ENCODE measurements around the gene EML2.
A peak's percentile ranks its signal among the peaks of the same experiment; 100 is the strongest.
"Not testable (repeated sequence)": the region's sequence is repeated elsewhere in the genome, so short reads cannot be mapped to it uniquely, and the experiment has no call there.

The EML2 gene

GRCh38 chr19:45638930-45639729 is at the start of gene EML2:
TSS of gene EML2 (minus strand) at chr19:45639397. CDS start at chr19:45639376, 21 bp downstream.
- DNase-seq: peak in 1 of 42 donors; percentile 18
- intact Hi-C loops (cut with DNase I): no loop called here

- intact Hi-C loops (cut with DNase I): no loop called here
- no peak for DNase-seq
Observed at GRCh38 chr19:45687599-45687998, 48.4 kb upstream of the EML2 start.

GRCh38 chr19:45685045-45685444 is 45.8 kb upstream of the EML2 start:
- intact Hi-C loops (cut with DNase I): not testable (repeated sequence)

GRCh38 chr19:45682908-45683307 is 43.7 kb upstream of the EML2 start:
- intact Hi-C loops (cut with DNase I): loop anchor here (5.0 kb wide), 1 partner anchor 76 kb away; no protein-coding TSS in a partner anchor
- no peak for DNase-seq

More at GRCh38 chr19:45685045-45685444, 45.8 kb upstream of the EML2 start:
- not testable (repeated sequence) for DNase-seq

GRCh38 chr19:45682117-45682516 is 42.9 kb upstream of the EML2 start:
- no peak for DNase-seq
- intact Hi-C loops (cut with DNase I): loop anchor here (5.0 kb wide), 1 partner anchor 75 kb away; no protein-coding TSS in a partner anchor

GRCh38 chr19:45681391-45682015 is 42.3 kb upstream of the EML2 start:
- DNase-seq: peak; percentile 78 to 94 (median 88)
- intact Hi-C loops (cut with DNase I): loop anchor here (5.0 kb wide), 1 partner anchor 74 kb away; no protein-coding TSS in a partner anchor

GRCh38 chr19:45677351-45678230 is 38.4 kb upstream of the EML2 start:
- DNase-seq: peak; percentile 45 to 89 (median 72)
- intact Hi-C loops (cut with DNase I): no loop called here

GRCh38 chr19:45676851-45677263 is 37.7 kb upstream of the EML2 start:
- DNase-seq: peak in 34 of 42 donors; percentile 16 to 75 (median 44)
- intact Hi-C loops (cut with DNase I): no loop called here

- no peak for DNase-seq
- intact Hi-C loops (cut with DNase I): no loop called here
Observed at GRCh38 chr19:45674946-45675345, 35.7 kb upstream of the EML2 start.

- peak; percentile 55 to 92 (median 76) for DNase-seq
- intact Hi-C loops (cut with DNase I): no loop called here
Observed at GRCh38 chr19:45670670-45671453, 31.7 kb upstream of the EML2 start.

GRCh38 chr19:45668342-45668871 is 29.2 kb upstream of the EML2 start:
- intact Hi-C loops (cut with DNase I): no loop called here
- DNase-seq: peak in 3 of 42 donors; percentile 11 to 52 (median 33)

- peak in 38 of 42 donors; percentile 19 to 71 (median 44) for DNase-seq
- intact Hi-C loops (cut with DNase I): no loop called here
Observed at GRCh38 chr19:45667620-45668341, 28.6 kb upstream of the EML2 start, which contains the start of gene GIPR. TSS of gene GIPR (plus strand) at chr19:45668221. CDS start at chr19:45669521, 1,300 bp downstream.

GRCh38 chr19:45664575-45664974 is 25.4 kb upstream of the EML2 start:
- DNase-seq: no peak
- intact Hi-C loops (cut with DNase I): no loop called here

- DNase-seq: no peak
Observed at GRCh38 chr19:45663800-45664199, 24.6 kb upstream of the EML2 start.

GRCh38 chr19:45660636-45661035 is 21.4 kb upstream of the EML2 start:
- intact Hi-C loops (cut with DNase I): no loop called here
- no peak for DNase-seq

More at GRCh38 chr19:45663800-45664199, 24.6 kb upstream of the EML2 start:
- intact Hi-C loops (cut with DNase I): no loop called here

- no peak for DNase-seq
- intact Hi-C loops (cut with DNase I): no loop called here
Observed at GRCh38 chr19:45659096-45659729, 20.0 kb upstream of the EML2 start.
